Measurements from ENCODE around the gene TRIP12.
"Not testable (repeated sequence)": the region's sequence is repeated elsewhere in the genome, so short reads cannot be mapped to it uniquely, and the experiment has no call there.

TRIP12 gene

DNA sequence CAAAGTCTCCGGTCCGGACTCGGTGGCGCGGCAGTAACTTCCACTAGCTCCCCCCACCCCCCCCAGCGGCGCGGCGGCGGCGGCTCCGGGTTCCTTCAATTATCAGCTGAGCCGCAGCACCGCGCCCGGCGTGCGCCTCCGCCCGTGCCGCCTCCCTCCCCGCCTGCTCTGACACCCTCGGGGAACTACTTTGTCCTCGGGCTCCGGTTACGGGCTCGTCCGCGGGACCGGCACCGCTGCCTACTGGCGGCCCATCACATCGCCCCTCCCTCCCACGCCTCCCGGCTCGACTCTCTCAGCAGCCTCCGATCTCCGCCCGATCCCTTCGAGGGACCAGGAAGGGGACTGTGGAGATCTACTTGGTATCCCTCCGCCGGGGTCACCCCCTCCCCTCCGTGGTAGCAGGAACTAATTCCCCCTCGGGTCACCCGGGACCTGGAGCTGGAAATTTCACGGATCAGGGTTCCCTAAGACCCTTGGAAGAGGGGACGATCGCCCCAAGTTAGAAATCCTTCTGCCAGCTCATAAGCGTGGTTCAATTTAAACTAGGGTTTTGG, at the start of gene TRIP12:
Gene TRIP12, minus strand, starts transcription at position 118 of the 557 bp plus-strand sequence. CDS start 41,930 bp downstream, outside the sequence.
- H3K9me3 Mint-ChIP-seq = no peaks in the 10 kb centered on the region
- H3K27ac Mint-ChIP-seq = peak within 1 kb of the TSS; percentile 99
- H3K4me1 Mint-ChIP-seq = peaks cover 42% of the 10 kb centered on the region
- peak within 1 kb of the TSS; percentile 97 for H3K4me3 Mint-ChIP-seq
- peaks cover 5% of the 10 kb centered on the region for H3K36me3 Mint-ChIP-seq
- no peaks in the 10 kb centered on the region for H3K27me3 Mint-ChIP-seq

DNA sequence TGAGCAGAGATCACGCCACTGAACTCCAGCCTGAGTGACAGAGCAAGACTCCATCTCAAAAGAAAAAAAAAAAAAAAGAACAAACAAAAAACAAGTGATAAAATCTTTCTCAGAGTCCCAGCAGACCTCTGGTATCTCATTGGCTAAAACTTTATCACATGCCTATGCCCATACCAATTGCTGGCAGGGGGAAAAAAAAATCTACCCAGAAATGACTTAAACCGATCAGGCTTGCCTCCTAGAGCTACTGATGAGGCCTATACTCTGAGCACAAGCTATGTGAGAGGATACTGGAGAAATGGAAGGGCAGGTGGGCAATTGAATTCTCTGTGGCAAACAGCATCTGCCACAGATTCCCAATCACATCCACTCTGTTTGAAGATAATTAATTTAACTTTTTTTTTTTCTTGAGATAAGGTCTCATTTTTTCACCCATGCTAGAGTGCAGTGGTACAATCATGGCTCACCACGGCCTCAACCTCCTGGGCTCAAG, 49.5 kb upstream of the TRIP12 start:
- Mint-ChIP-seq H3K27me3 (no peaks in the 10 kb centered on the region), H3K27ac (no peak overlapping the region), H3K4me1 (no peaks in the 10 kb centered on the region), H3K9me3 (no peaks in the 10 kb centered on the region), H3K36me3 (no peaks in the 10 kb centered on the region), H3K4me3 (no peak overlapping the region)

DNA sequence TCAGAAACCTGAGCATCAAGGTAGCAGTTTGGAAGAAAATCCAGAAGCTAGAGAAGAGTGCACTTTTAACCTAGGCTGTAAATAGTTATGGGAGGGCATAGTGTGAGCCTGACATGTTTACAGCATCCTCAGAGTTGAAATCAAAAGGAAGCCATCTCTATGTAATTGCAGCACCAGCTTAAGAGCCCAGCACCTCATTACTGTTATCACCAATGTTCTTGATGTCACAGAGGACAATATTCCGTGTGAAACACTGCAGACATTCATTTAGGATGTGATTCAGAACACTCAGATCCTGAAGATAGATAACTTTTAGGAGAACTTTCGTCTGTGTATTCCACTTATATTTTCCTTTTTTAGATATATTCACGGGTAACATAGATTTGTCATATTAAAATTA, 48.6 kb upstream of the TRIP12 start:
- Mint-ChIP-seq H3K4me3 (no peak overlapping the region), H3K36me3 (peaks cover 2% of the 10 kb centered on the region), H3K4me1 (no peaks in the 10 kb centered on the region), H3K9me3 (no peaks in the 10 kb centered on the region), H3K27ac (no peak overlapping the region), H3K27me3 (no peaks in the 10 kb centered on the region)

DNA sequence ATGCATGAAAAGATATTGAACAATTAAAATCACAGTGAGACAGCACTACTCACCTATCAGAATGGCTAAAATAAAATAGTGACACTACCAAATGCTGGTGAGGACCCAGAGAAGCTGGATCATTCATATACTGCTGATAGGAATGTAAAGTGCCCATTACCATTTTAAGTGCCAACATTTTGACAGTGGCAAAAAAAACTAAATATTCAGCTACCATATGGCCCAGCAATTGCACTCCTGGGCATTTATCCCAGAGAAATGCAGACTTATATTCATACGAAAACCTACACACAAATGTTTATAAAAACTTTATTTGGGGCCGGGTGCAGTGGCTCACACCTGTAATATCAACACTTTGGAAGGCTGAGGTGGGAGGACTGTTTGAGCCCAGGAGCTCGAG, 48.1 kb upstream of the TRIP12 start:
- Mint-ChIP-seq H3K9me3 (no peaks in the 10 kb centered on the region), H3K4me1 (no peaks in the 10 kb centered on the region), H3K27ac (no peak overlapping the region), H3K36me3 (peaks cover 2% of the 10 kb centered on the region), H3K4me3 (no peak overlapping the region), H3K27me3 (no peaks in the 10 kb centered on the region)

DNA sequence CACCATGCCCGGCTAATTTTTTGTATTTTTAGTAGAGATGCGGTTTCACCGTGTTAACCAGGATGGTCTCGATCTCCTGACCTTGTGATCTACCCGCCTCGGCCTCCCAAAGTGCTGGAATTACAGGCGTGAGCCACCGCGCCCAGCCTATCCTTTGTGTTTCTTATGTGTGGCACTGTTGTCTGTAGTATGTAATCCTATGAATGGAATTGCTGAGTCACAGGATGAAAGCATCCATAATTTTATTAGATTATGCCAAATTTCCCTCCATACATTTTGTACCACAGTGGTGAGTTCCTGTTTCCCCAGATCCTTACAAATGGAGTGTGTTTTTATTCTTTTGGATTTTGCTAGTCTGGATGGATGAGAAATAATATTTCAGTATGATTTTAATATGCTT, 41.8 kb upstream of the TRIP12 start:
- H3K36me3 Mint-ChIP-seq, H3K4me3 Mint-ChIP-seq, H3K27me3 Mint-ChIP-seq, H3K27ac Mint-ChIP-seq, H3K9me3 Mint-ChIP-seq, H3K4me1 Mint-ChIP-seq: not testable (repeated sequence)

DNA sequence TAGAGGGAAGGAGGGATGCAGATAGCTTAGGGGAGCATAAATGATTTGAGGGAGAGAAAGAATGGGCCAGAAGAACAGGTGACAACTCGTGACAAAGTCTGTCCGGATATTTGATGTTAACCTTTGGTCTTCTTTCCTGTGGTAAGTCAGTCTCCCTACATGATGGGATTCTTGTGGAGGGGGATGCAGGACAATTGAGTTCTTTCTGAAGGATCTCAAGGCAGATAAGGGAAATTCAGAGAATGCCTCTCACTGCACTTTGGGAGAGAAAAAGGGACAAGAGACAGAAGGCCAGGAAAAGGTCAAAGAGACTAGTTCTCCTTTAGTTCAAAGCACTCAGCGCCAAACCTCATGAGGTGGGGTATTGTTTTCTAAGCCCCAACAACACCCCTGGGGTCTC, 34.7 kb upstream of the TRIP12 start:
- H3K27ac Mint-ChIP-seq = no peak overlapping the region
- H3K9me3 Mint-ChIP-seq = no peaks in the 10 kb centered on the region
- H3K4me1 Mint-ChIP-seq = no peaks in the 10 kb centered on the region
- no peak overlapping the region for H3K4me3 Mint-ChIP-seq
- H3K36me3 Mint-ChIP-seq = no peaks in the 10 kb centered on the region
- no peaks in the 10 kb centered on the region for H3K27me3 Mint-ChIP-seq

DNA sequence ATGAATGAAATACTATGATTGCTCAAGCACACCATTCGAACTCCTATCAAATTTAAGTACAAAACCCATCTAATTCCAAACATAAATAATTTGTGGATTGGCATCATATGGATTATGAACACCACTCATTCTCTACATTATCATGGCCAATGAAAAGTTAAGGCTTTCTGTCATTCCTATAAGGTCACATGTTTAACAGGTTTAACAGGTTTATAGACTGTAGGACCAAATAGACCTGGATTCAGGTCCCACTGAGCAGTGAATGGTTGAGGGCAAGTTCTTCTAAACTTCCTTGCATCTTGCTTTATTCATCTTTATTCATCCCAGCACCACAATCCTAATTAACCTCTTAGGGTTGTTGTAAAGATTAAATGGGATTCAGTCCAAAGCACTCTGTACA, 33.9 kb upstream of the TRIP12 start:
- no peak overlapping the region for H3K4me3 Mint-ChIP-seq
- H3K4me1 Mint-ChIP-seq = no peaks in the 10 kb centered on the region
- no peaks in the 10 kb centered on the region for H3K36me3 Mint-ChIP-seq
- no peak overlapping the region for H3K27ac Mint-ChIP-seq
- no peaks in the 10 kb centered on the region for H3K9me3 Mint-ChIP-seq
- no peaks in the 10 kb centered on the region for H3K27me3 Mint-ChIP-seq

DNA sequence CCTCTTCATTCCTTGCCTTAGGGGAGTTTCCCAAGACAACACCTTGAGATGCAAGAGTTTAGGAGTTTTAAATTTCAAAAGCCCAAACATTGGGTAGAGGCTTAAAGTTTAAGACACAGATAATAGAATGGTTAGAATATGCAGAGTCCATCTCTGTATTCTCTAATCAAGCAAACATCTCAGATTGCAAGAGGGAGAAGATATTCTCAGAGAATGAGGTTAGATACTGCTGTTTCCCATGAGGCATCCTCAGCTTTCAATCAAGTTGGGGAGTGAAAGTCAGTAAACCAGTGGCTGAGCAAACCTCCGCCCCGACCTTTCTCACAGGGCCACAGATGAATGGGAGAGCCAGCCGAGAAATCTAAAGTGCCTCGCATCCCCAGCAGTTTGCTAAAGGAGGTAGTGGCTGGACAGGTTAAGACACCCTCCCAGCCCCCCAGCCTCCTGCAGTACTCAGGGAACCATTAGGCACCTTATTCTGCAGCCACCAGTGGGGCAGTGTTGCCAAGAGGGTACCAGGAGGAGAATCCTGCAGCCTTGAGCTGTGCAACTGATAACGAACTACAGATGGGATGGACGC, 30.5 kb upstream of the TRIP12 start:
- Mint-ChIP-seq H3K4me3 (no peak overlapping the region), H3K27me3 (no peaks in the 10 kb centered on the region), H3K4me1 (peaks cover 3% of the 10 kb centered on the region), H3K9me3 (no peaks in the 10 kb centered on the region), H3K27ac (no peak overlapping the region), H3K36me3 (no peaks in the 10 kb centered on the region)

DNA sequence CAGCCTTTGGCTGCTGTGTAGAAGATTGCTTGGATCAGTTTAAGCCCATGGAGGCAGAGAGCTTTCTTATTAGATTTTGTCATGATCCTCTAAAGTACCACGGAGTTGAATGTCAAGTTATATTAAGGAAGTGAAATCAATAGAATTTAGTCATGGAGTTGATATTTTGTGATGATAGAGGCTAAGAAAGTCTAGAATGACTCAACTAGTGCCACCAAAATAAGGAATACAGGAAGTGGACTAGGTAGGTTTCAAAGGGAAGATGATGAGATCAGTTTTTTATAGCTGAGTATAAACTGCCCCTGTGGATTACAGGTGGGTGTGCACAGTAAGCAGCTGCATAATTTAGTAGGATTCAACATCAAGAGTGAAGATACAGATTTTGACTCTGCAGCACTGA, 25.7 kb upstream of the TRIP12 start:
- Mint-ChIP-seq H3K27ac (no peak overlapping the region), H3K4me1 (peaks cover 9% of the 10 kb centered on the region), H3K36me3 (peaks cover 2% of the 10 kb centered on the region)

DNA sequence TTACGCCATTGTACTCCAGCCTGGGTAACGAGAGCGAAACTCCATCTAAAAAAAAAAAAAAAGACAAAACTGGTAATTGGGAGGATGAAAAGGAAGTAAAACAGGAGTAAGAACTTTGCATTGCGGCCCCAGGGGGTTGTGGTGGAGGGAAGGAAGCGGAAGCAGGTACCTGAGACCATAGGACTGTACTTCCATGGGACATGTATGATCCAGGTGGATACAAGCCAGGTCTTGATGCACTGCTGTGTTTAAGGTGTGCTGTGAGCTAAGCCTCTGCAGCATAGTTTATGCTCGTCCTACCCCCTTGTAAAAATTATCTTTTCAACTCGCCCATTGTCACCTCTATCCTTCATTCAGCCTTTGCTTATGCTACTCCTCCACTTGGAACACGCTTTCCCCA, 24.2 kb upstream of the TRIP12 start:
- H3K9me3 Mint-ChIP-seq = no peaks in the 10 kb centered on the region
- H3K4me1 Mint-ChIP-seq = peaks cover 9% of the 10 kb centered on the region
- H3K4me3 Mint-ChIP-seq = no peak overlapping the region
- no peaks in the 10 kb centered on the region for H3K27me3 Mint-ChIP-seq
- peaks cover 2% of the 10 kb centered on the region for H3K36me3 Mint-ChIP-seq
- H3K27ac Mint-ChIP-seq = no peak overlapping the region

More for the DNA sequence above, 25.7 kb upstream of the TRIP12 start:
- Mint-ChIP-seq H3K4me3 (no peak overlapping the region), H3K27me3 (no peaks in the 10 kb centered on the region), H3K9me3 (no peaks in the 10 kb centered on the region)

DNA sequence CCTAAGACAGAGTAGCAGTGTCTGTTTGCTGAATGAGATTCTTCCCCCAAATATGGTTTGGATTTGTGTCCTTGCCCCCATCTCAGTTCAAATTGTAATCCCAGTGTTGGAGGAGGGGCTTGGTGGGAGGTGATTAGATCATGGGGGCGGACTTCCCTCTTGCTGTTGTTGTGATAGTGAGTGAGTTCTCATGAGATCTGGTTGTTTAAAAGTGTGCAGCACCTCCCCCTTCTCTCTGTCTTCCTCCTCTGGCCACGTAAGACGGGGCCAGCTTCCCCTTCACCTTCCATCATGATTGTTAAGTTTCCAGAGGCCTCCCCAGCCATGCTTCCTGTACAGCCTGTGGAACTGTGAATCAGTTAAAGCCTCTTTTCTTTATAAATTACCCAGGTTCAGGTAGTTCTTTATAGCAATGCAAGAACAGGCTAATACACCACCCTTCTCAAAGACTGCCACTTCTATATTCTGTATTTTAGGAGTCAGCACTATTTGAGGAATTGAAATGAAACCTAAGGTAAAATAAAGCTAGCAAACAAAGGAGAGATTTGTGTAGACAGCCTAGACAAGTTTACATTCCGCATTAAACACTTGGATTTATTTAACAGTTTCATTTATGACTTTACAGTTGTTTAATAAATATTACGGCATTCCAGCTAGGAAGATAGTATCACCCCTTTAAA, 22.1 kb upstream of the TRIP12 start:
- no peak overlapping the region for H3K27ac Mint-ChIP-seq
- H3K4me1 Mint-ChIP-seq = peaks cover 9% of the 10 kb centered on the region
- H3K36me3 Mint-ChIP-seq = peaks cover 2% of the 10 kb centered on the region

DNA sequence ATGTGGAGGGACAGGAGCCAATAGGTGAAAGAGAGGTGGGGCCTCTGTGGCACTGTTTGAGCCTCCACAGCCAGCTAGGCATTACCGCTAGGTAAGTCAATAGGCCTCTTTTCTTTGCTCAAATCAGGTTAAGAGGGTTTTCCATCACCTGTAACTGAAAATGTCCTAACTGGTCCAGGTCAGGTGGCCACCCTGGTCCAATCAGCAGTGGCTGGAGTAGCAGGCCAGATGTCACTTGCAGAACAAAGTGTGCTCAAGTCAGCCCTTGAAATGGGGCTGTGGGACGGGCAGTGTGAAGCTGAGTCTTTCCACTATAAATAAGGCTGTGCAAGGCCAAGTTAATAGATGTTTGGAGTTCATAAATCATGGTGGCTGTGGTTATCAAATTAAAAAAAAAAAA, 21.4 kb upstream of the TRIP12 start:
- Mint-ChIP-seq H3K4me3 (no peak overlapping the region), H3K4me1 (peaks cover 9% of the 10 kb centered on the region), H3K9me3 (no peaks in the 10 kb centered on the region), H3K27ac (no peak overlapping the region), H3K27me3 (no peaks in the 10 kb centered on the region), H3K36me3 (peaks cover 2% of the 10 kb centered on the region)

More for the DNA sequence above, 22.1 kb upstream of the TRIP12 start:
- H3K9me3 Mint-ChIP-seq = no peaks in the 10 kb centered on the region
- H3K27me3 Mint-ChIP-seq = no peaks in the 10 kb centered on the region
- H3K4me3 Mint-ChIP-seq = no peak overlapping the region

DNA sequence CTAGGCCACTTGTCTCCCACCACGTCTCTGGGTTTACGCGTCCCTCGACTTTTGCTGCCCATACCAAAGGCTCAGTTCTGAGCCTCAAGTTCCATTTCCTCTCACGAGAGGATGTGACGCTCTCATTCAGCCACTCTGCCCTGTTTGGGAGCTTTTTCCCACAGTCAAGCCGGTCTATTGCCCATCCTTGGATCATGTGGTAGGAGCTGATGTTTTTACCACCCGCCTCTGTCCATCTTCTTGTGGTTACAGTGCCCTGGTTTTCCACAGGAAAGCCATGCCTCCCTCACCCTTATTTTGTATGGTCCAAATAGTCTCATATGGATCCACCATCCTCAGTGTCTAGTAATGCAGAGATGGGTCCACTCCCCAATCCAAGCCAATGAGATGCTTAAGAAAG, 20.9 kb upstream of the TRIP12 start:
- Mint-ChIP-seq H3K4me3 (no peak overlapping the region), H3K27ac (no peak overlapping the region), H3K4me1 (peaks cover 9% of the 10 kb centered on the region), H3K36me3 (peaks cover 2% of the 10 kb centered on the region), H3K27me3 (no peaks in the 10 kb centered on the region), H3K9me3 (no peaks in the 10 kb centered on the region)

DNA sequence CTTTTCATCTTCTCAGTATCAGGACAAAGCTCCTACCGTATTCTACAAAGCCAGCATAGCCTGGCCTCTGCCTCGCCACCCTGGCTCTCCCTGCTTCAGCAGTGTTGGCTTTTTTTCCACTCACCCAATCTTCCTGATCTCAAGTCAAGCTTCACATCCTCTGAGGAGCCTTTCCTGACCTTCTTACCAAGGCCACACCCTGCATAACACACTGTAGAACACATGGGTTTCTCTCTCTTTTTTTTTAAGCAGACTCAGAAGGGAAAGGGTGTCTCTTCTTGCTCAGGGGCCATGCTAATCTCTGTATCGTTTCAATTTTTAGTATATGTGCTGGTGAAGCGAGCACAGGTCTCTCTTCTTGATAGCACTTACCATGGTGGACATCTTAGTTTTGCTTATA, 15.7 kb upstream of the TRIP12 start:
- H3K27ac Mint-ChIP-seq = no peak overlapping the region

DNA sequence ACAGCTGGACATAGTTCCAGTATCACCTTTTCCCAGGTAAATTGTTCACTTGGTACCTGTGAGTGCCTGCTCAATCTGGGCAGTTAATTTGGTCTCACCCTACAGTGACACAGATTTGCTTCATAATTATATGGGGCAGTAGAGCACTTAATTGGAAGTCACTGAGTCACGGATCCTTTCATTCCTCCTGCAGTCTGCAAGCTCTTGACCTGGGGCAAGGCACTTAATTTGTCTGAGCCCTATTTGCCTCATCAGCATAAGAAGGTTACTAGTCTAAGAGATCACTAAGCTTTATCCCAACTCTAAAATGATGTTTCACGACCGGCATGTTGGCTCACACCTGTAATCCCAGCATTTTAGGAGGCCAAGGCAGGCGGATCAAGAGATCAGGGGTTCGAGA, 9.4 kb upstream of the TRIP12 start:
- H3K4me1 Mint-ChIP-seq = peaks cover 13% of the 10 kb centered on the region
- no peaks in the 10 kb centered on the region for H3K27me3 Mint-ChIP-seq
- H3K9me3 Mint-ChIP-seq = no peaks in the 10 kb centered on the region
- no peak overlapping the region for H3K4me3 Mint-ChIP-seq
- no peaks in the 10 kb centered on the region for H3K36me3 Mint-ChIP-seq
- no peak overlapping the region for H3K27ac Mint-ChIP-seq

More for the DNA sequence above, 15.7 kb upstream of the TRIP12 start:
- H3K4me1 Mint-ChIP-seq = no peaks in the 10 kb centered on the region
- no peaks in the 10 kb centered on the region for H3K36me3 Mint-ChIP-seq
- H3K9me3 Mint-ChIP-seq = no peaks in the 10 kb centered on the region
- no peak overlapping the region for H3K4me3 Mint-ChIP-seq
- H3K27me3 Mint-ChIP-seq = no peaks in the 10 kb centered on the region

DNA sequence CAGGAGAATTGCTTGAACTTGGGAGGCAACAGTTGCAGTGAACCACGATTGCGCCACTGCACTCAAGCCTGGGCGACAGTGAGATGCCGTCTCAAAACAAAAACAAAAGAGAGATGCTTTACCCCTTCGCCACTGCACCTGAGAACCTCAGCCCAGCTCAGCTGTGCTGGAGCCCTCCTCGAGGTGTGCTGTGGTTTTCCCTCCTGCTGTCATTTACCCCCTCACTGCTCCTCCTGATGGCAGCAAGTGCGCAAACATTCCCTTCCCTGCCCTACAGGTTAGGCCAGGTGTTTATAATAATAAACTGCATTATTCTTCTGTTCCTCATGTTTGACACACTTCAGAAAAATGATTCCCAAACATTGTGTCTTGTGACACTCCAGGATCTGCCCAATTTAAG, 8.8 kb upstream of the TRIP12 start:
- Mint-ChIP-seq H3K36me3 (no peaks in the 10 kb centered on the region), H3K4me3 (no peak overlapping the region), H3K27me3 (no peaks in the 10 kb centered on the region), H3K4me1 (peaks cover 15% of the 10 kb centered on the region), H3K9me3 (no peaks in the 10 kb centered on the region), H3K27ac (no peak overlapping the region)
